Activated CD8-positive, alpha-beta memory T cell treated with anti-CD3 and anti-CD28 coated beads, Interleukin-2, amount 50 U/mL, for 1 hour (primary cell): ENCODE measurements around the gene LHX5.

Experiments used
- DNase-seq: peaks from one replicate; pipeline ENCODE4 v3.0.0-alpha.2; 2020; ENCODE audit errors: extremely low read depth

Gene LHX5

GRCh38 chr12:113413488-113413939 is 58.2 kb downstream of the LHX5 start:
- DNase-seq = no peak
